OCI-M1 (cell line): Measurements from ENCODE around the gene RAB38.

Source experiments
- DNase-seq: peaks from one replicate; lab custom pipeline; 2025; lab: John Stamatoyannopoulos, UW

RAB38 gene

DNA sequence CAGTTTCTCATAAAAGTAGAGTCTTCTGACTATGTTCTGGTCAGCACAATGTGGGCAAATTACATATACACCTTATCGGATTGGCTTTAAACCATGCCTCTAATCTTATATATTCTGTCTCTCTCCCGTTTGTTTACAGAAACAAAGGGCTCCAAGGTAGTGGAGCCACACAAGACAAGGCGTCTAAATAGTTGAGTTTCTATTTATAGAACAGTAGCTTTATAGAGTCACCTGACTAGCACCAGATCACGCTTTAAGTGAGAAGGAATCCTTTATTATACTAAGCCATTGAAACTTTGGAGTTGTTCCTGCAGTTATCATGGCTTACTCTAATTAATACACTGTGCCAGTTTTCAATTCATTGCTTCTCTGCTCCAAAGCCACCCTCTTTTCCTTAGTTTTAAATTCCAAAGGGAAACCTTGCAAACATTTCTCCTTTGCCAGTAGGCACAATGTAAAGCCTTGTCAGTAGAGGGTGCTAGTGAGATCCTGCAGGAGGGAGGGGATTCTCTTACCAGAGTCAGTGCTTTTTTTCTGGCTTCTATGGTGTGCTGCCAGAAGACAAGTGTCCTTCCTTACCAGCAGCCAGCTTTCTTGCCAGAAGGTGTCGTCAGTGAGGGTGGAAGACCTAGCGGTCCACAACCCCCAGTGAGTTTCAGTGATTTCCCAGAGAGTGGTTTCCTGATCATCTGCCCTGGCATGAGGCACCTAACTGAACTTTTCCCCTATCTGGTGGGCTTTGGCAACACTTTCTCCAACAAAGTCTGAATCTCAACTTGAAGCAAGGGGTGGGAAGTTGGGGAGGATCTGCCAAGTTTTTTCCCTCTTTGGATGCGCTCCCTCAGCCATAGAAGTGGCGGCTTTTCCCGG is 71.7 kb downstream of the RAB38 start:
- peak; percentile 99 for DNase-seq

DNA sequence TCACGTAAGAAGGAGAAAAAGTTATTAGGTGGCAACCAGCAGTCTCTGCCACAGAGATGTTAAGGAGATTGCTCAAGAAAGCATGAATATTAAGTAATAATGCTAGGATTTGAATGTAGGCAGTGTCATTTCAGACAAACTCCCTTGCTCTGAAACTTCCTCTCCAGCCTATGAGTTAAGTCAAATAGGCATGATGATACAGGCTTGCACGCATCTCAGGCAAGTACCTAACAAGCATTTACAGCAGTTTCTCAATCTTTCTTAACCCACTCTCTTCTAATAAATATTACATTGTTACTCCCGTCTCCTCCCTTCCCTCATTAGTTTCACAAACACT is 72.7 kb downstream of the RAB38 start:
- no peak for DNase-seq

DNA sequence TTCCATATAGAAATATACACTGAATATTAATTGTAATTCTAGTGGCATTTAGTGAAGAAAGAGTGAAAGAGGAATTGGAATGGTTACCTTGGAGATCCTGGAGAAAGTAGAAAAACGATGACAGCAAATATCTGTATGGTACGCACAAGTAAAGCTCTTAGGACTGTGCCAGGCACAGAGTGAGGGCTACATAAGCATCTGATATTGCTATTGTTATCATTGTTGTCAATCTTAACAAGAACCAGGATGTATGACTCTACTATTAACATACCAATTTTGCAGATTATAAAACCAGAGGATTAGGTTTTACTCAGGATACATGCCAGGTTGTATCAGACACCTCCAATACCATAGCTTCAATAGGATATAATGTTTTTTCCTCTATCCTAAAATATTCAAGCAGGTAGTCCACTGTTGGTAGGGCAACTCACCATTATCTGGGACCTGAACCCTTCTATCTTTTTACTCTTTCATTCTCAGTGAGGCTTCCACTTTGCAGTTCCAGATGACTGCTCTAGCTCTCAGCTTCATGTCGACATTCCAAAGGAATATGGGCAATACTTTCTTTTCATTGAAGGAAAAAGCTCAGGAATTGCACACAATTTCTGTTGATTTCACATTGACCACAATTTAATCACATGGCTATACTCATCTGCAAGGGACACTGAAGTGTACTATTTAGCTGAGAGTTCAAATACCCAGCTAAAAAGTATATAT is 73.2 kb downstream of the RAB38 start:
- no peak for DNase-seq

DNA sequence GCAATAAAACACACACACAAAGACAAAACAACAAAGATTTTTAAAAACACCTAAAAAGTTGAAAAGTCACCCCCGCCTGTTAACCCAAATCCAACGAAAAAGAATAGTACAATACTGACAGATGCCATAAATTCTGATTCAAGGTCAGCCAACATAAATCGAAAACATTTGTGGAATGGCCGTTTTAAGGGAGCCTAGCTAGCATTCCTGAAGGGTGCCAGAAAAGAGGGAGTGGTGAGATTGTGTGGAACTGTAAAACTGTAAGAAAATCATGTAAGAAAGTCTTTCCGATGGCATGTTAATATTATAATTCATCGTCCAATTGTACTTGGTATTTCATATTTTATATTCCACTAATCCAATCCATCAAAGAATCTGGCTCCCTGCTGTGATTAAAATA is 75.1 kb downstream of the RAB38 start:
- no peak for DNase-seq

DNA sequence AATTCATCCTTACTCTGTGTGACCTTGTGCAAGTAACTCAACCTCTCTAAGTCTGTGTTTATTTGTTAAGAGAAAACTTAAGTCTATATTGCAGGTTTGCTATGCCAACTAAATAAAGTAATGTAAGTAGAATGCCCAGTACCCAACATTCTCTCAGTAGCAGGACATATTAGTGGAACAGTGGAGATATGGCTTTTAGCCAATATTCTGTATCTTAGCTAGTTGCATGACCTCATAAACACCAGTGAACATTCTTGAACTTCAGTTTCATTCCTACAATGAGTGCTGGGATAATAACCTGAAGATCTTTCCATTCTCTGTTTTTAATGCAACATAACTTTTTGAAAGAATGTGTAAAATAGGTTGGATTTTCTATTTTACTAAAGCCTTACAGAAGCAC is 77.0 kb downstream of the RAB38 start:
- DNase-seq, result no peak

DNA sequence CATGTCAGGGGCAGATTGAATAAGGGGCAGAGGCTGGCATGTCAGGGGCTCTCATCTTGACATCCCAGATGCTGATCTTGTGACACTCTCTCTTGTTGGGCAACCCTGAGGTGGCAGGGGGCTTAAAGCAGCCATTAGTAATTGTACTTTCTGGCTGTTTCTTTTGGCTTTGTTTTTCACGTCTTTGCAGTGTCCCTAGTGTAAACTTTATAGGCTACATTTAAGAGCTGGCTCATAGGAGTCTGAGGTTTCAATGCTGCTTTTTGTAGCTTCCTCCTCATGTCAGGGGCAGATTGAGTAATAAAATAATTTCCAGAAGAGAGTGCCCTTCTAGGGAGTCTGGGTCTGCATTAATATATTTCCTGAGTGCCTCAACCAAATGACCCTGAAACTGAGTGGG is 86.1 kb downstream of the RAB38 start:
- no peak for DNase-seq

DNA sequence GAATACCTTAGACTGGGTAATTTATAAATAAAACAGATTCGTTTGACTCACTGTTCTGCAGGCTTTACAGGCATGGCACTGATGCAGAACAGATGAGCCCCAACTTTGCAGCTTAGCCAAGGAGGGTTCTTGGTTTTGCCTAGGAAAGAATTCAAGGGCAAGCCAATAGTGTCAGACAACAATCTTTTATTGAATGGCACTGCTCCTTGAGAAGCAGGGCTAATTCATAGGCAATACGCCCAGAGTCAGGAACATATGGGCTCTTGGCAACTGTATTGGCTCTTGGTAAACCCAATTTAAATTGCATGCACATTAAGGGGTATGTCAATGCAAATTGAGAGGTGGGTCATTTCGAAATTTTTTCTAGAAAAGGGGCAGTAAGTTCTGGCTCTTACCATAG is 87.9 kb downstream of the RAB38 start:
- no peak for DNase-seq

DNA sequence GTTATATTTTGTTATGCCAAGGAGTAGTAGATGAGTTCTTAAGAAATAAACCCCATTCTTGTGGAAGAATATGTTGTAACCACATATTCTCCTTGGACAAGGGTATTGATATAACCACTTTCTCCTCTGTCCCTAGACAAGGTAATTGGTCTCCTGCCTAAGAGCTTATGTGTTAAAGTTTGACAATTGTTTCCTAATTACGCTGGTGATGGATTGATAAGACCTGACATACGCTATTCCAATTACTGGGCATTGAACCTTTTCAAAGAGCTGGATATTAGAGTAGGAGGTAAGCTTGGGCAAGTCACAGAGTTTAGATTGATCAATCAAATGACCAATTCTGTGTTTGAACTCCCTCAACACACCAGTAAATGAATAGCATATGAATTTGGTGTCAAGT is 88.9 kb downstream of the RAB38 start:
- no peak for DNase-seq

DNA sequence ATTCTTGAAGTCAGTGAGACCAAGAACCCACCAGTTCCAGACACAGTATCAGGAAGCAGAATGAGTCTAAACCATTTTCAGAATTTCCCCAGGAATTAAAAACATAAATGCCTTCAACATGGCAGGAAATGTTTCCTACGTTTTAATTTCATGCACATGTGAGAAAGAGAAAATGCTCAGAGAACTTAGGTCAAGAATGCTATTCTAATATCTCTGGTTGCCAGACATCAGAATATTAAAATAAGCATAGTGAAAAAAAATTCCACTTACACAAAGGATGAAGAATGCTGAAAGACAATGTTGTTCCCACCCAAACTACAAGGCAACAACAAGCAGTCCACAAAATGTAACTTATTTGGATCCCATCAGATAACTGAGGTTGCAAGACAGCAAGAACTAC is 104.8 kb downstream of the RAB38 start:
- DNase-seq, result no peak

DNA sequence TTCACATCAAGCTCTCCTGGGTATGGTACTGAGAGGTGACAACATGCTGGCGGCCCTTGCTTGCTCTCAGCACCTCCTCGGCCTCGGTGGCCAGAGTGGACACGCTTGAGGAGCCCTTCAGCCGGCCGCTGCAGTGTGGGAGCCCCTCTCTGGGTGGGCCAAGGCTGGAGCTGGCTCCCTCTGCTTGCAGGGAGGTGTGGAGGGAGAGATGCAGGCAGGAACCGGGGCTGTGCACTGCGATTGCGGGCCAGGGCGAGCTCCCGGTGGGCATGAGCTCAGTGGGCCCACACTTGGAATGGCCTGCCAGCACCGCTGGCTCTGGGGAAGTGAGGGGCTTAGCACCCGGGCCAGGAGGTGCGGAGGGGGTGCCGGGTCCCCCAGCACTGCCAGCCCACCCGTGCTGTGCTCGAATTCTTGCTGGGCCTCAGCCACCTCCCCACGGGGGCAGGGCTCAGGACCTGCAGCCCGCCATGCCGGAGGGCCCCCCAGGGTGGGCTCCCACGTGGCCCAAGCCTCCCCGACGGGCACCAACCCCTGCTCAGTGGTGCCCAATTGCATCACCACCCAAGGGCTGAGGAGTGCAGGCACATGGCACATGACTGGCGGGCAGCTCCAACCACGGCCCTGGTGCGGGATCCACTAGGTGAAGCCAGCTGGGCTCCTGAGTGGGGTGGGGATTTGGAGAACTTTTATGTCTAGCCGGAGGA is 106.2 kb downstream of the RAB38 start:
- no peak for DNase-seq

DNA sequence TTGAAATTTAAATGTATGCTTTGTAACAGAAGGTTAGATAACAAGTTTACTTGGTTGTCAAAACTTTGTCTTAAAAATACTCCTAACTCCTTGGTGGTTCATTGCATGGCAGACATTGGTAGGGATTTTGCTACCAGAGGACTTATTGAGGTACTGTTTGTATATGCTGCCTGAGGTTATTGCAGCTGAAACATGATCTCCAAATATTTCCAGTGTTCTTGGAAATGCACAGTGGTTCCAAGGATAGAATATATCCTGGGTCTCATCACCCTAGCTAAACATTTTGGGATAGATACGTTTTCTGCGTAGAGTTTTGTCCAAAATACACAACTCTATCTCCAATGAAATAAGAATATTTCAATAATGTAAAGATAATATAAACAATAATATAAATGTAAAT is 109.2 kb downstream of the RAB38 start:
- DNase-seq, result no peak

DNA sequence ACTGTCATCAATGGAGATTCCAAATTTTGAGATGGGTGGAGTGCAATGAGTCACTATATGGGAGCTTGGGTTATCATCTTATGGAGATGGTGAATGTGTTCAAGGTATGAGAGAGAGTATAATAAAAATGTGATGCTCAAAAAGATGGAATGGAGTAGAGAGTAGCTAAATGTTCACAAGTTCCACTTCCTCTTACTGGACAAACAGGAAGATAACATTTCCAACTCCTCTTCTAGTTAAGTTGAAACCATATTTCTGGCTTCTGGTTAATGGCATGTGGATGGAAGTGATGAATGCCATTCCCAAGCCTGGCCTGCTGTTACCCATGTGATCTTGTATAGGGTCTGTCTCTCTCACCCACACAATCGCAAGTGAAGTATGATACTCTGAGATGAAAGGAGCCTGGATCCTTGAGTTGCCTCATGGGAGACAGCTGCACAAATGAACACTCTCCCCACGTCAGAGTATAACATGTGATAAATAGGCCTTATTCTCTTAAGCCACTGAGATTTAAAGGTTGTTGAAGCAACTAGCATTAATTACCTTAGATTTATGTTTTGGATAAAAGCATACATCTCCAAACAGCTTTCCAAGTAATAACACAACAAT is 111.0 kb downstream of the RAB38 start:
- DNase-seq, result no peak
